ENCODE measurements around the gene ABLIM2. TPM values are rescaled to one million over a fixed set of nuclear protein-coding genes. Genes with fewer than 3 reads are reported as not detected.

ABLIM2 gene
- total and polyA plus RNA-seq, 2 of the 8 experiments (the other 6 are each of a cell fraction or from before 2014, with no cell fraction given), result 2.8 to 3.0 TPM

GRCh38 chr4:7924570-7924969 is 234.0 kb downstream of the ABLIM2 start (continued):
- TF ChIP-seq CHD7 (IDR thresholded peaks at IDR 0.05; ENCODE audit: insufficient replicate concordance, low read length) (no peak), EP300 (IDR thresholded peaks at IDR 0.05; ENCODE audit: borderline replicate concordance in 1 of 2, low read depth in 2 of 2, low read length in 2 of 2) (no peak), TCF12 (IDR thresholded peaks at IDR 0.05; ENCODE audit: low read depth, low read length) (no peak), CBX8 (IDR thresholded peaks at IDR 0.05; ENCODE audit: borderline replicate concordance, low read depth, low read length) (no peak), CBX5 (IDR thresholded peaks at IDR 0.05; ENCODE audit: low read depth, low read length) (no peak), GTF2F1 (IDR thresholded peaks at IDR 0.05; ENCODE audit: borderline replicate concordance, low read depth, low read length) (no peak), NANOG (IDR thresholded peaks at IDR 0.05; ENCODE audit: insufficient read depth, low read depth, low read length, poor library complexity, severe bottlenecking) (no peak), ATF3 (IDR thresholded peaks at IDR 0.05; ENCODE audit: insufficient read depth, low read depth, low read length) (no peak), RAD21 (IDR thresholded peaks at IDR 0.05 in 1 of 2, conservative IDR thresholded peaks at IDR 0.05 in 1 of 2; ENCODE audit: low read depth in 2 of 2, low read length in 2 of 2) (no peak), POLR2A (IDR thresholded peaks at IDR 0.05; ENCODE audit: control extremely low read depth in 1 of 2, low read depth in 2 of 2, low read length in 2 of 2) (no peak)

Data from H1 (cell line).